GM12875 (cell line): ENCODE results near the gene PANK4.

Experiments
- H3K4me3 ChIP-seq: one replicate; pipeline ENCODE4 v1.5.1; 2011; ENCODE audit warnings: low read depth, low read length, control low read depth
- CTCF ChIP-seq: IDR thresholded peaks from 2 replicates; pipeline ENCODE4 v1.5.1; 2011; ENCODE audit warnings: low read depth, mild to moderate bottlenecking, control low read depth, inconsistent platforms, low read length, moderate library complexity, borderline replicate concordance; ENCODE audit not compliant: insufficient read depth

Gene PANK4

GRCh38 chr1:2543543-2544092 is 17.2 kb upstream of the PANK4 start:
- no peak for TF ChIP-seq CTCF
- H3K4me3 ChIP-seq, result no peak overlapping the region

- no peak for TF ChIP-seq CTCF
- no peak overlapping the region for H3K4me3 ChIP-seq
These were observed 16.0 kb upstream of the PANK4 start for GRCh38 chr1:2542246-2542915.

- no peak for TF ChIP-seq CTCF
- H3K4me3 ChIP-seq, result no peak overlapping the region
These were observed 15.3 kb upstream of the PANK4 start for GRCh38 chr1:2541619-2542245.

GRCh38 chr1:2540816-2541492 is 14.6 kb upstream of the PANK4 start:
- no peak for TF ChIP-seq CTCF
- no peak overlapping the region for H3K4me3 ChIP-seq

GRCh38 chr1:2539312-2539907 is 13.0 kb upstream of the PANK4 start:
- H3K4me3 ChIP-seq, result no peak overlapping the region

GRCh38 chr1:2538872-2539271 is 12.5 kb upstream of the PANK4 start:
- H3K4me3 ChIP-seq, result no peak overlapping the region
- TF ChIP-seq CTCF, result no peak

More at GRCh38 chr1:2539312-2539907, 13.0 kb upstream of the PANK4 start:
- peak; percentile 54 for TF ChIP-seq CTCF

- no peak overlapping the region for H3K4me3 ChIP-seq
- no peak for TF ChIP-seq CTCF
These were observed 12.0 kb upstream of the PANK4 start for GRCh38 chr1:2538376-2538775.
